Hematopoietic multipotent progenitor cell treated with erythropoietin and hydrocortisone succinate and interleukin-3 and kit ligand, for 8 days (in vitro differentiated cells): Measurements from ENCODE around the gene OR5T1.

Source experiments
- DNase-seq: peaks from one replicate; pipeline ENCODE4 v3.0.0-alpha.2; 2015

The OR5T1 gene

DNA sequence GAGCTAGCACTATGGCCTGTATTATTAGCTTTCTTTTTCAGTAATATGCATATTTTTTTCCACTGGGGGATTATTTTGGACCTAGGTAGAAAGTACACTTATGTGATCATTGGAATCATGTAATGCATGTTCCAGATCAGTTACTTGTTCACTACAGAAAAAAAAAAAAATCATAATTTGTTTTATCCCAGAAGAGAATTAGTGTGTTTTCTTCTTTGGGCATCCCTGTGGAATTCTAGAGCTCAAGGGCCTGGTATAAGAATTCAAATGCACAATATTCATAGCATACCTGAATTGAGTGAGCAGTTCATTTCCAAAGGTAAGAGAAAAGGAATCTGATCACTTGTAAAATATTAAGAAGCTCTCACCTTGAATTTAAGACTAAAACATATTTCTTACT, at the start of gene OR5T1:
Gene OR5T1 (plus strand): TSS at position 301 of the 400 bp plus-strand sequence. CDS start 1,485 bp downstream, outside the sequence.
- DNase-seq, result no peak

- DNase-seq, result no peak
These were observed 39.8 kb upstream of the OR5T1 start, which contains the start of gene OR5T2 for GRCh38 chr11:56234155-56234554. Gene OR5T2 (minus strand): TSS chr11:56234255. CDS start chr11:56233062, 1,193 bp downstream.

GRCh38 chr11:56251954-56252353, 22.0 kb upstream of the OR5T1 start, which contains the start of gene OR5T3:
Gene OR5T3 (plus strand): TSS chr11:56252254. CDS start chr11:56252254, 0 bp downstream.
- DNase-seq, result no peak

- no peak for DNase-seq
These were observed 2.9 kb upstream of the OR5T1 start for GRCh38 chr11:56271092-56271491.

DNA sequence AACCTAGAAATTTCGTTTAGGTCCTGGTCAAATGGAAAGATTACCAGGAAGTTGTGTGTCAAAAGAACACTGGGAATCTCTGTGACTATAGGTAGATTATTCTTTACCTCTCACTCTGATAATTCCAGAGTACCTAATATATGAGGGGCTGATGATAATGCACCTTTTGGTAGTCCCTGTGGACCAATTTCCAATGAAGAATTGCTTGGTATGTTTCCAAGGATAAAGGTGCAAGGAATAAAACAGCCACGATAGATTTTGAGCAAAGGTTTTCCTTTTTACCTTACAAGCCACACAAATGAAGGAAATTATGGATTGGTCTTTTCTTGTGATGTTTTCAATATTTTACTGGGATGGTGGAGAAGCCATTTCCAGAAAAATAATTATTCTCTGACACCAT, 18.2 kb downstream of the OR5T1 start, which contains the start of gene OR8H1:
Gene OR8H1 (minus strand): TSS at position 101 of the 400 bp plus-strand sequence. CDS start 1,192 bp downstream, outside the sequence.
- no peak for DNase-seq

GRCh38 chr11:56296898-56297297, 22.9 kb downstream of the OR5T1 start:
- DNase-seq, result no peak

DNA sequence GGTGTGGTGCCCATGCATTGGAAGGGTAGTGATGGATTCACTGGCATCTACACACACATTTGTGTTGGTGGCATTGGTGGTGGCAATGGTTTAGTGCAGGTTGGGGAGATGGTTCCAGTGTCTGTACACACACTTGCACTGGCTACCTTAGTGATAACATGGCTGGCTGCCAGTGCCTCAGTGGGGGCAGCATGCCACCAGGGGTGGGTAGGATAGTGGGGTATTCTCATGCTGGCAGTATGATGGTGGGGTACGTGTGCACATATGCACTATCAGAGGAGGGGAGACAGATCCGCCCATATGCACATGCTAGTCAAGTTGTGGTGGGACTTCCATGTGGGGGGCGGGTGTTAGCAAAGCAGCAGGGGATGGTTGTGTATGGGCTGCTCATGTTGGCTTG, 33.9 kb downstream of the OR5T1 start:
- DNase-seq, result no peak

DNA sequence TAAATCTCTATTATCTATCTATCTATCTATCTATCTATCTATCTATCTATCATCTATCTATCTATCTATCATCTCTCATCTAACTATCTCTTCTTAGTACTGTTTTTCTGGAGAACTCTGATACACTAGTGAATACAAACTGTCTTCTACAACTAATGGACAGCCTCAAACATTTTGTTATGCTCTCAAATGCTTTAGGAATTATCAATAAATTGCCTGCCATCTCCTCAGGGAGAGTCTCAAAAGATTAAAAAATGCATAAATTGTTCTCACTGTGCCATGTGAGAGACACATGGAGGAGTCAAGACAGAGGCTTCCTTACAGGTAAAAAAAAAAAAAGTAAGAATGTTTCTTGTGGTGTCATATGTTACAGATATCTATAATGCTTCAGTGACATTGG, 40.9 kb downstream of the OR5T1 start, which contains the start of gene OR8K3:
Gene OR8K3 (plus strand): TSS at position 301 of the 400 bp plus-strand sequence. CDS start 3,163 bp downstream, outside the sequence.
- no peak for DNase-seq
